Measurements from ENCODE around the gene KCTD1. TPM values are rescaled to one million over a fixed set of nuclear protein-coding genes. Genes with fewer than 3 reads are reported as not detected.

Gene KCTD1
- total RNA-seq, 1 donor from 2014 or later, result 18.8 TPM

- H3K27ac Mint-ChIP-seq (ENCODE audit: unreplicated experiment), result no peak overlapping the region
- H3K27me3 Mint-ChIP-seq (ENCODE audit: unreplicated experiment), result peaks cover 28% of the 10 kb centered on the region
Observed at GRCh38 chr18:26549263-26550094, 1.1 kb upstream of the KCTD1 start.

DNA sequence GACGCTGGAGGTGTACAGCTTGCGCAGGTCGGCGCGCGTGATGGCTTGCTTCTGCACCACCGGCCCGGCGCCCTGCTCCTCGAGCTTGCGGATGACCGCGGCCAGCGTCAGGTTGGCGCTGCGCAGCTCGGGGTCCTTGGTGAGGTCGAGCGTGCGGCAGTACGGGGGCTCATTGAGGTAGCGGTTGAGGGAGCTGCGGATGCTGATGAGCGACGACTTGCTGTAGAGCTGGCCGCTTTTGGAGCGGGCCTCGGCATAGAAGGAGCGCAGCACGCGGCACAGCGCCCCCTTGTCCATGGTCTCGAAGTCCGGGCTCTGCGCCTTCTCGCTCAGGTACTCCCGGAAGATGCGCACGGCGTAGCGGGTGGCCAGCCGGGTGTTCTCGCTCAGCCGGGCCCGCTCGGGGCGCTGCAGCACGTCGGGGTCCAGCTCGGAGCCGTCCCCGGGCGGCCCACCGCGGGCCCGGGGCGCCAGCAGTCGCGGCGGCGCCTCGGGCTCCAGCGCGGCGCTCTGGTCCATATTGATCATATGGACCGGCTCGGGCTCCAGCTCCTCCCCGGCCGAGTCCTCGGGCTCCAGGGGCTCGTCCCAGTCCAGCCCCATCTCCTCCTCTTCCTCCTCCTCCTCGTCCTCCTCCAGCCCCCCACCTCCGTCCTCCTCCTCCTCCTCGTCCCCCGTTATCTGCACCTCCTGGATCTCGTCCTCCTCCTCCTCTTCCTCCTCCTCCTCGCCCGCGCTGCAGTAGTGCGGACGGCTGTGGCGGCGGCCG is 523 bp downstream of the KCTD1 start:
- peaks cover 9% of the 10 kb centered on the region for H3K4me1 Mint-ChIP-seq (ENCODE audit: low read depth, unreplicated experiment)
- peaks cover 16% of the 10 kb centered on the region for H3K9me3 Mint-ChIP-seq (ENCODE audit: unreplicated experiment)
- H3K27me3 Mint-ChIP-seq (ENCODE audit: unreplicated experiment), result peaks cover 23% of the 10 kb centered on the region
- DNase-seq, result peak; percentile 85
- H3K36me3 Mint-ChIP-seq (ENCODE audit: unreplicated experiment), result no peaks in the 10 kb centered on the region
- TF ChIP-seq CTCF (IDR thresholded peaks at IDR 0.05; ENCODE audit: partially characterized antibody, unreplicated experiment), result peak; percentile 29
- H3K27ac Mint-ChIP-seq (ENCODE audit: unreplicated experiment), result peak overlapping the region; percentile 76
- H3K4me3 Mint-ChIP-seq (ENCODE audit: unreplicated experiment), result peak overlapping the region; percentile 94

More at GRCh38 chr18:26549263-26550094, 1.1 kb upstream of the KCTD1 start:
- Mint-ChIP-seq H3K4me3 (ENCODE audit: unreplicated experiment) (peak overlapping the region; percentile 85), H3K4me1 (ENCODE audit: low read depth, unreplicated experiment) (peaks cover 7% of the 10 kb centered on the region), H3K9me3 (ENCODE audit: unreplicated experiment) (peaks cover 16% of the 10 kb centered on the region), H3K36me3 (ENCODE audit: unreplicated experiment) (no peaks in the 10 kb centered on the region)
- no peak for TF ChIP-seq CTCF (IDR thresholded peaks at IDR 0.05; ENCODE audit: partially characterized antibody, unreplicated experiment)
- peak; percentile 46 for DNase-seq

DNA sequence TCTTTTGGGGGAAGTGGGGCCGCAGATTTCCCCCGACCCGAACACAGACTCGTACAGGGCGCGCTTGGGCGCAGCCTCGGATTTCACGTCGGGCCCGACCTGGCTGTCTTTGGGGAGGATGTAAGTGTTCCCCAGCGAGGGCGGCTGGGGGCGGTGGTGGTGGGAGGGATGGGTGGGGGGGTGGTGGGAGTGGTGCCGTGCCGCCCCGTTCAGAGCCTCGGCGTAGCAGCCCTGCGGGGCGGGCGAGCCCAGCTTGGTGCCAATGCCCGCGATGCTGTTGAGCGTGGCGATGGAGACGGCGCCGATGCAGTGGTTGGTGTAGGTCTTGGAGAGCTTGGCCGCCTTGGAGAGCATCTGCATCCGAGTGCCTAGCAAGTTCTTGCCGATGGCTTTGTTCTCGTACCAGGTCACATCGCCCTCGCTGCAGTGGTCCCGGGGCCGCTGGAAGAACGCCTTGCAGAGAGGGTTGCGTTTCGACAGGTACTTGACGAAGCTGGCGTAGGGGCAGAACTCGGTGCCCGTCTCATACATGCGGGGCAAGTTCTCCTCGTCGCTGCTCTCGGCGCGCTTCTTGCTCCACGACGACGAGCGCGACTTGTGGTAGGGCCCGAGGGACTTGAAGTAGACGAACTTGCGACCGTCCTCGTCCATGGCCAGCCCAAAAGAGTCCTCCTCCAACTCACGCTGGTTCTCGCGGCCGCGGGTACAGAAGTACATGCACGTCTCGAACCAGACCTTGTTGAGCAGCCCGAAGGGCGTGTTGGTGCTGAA is 1.3 kb downstream of the KCTD1 start:
- DNase-seq, result peak; percentile 35
- H3K9me3 Mint-ChIP-seq (ENCODE audit: unreplicated experiment), result peaks cover 16% of the 10 kb centered on the region
- peaks cover 21% of the 10 kb centered on the region for H3K27me3 Mint-ChIP-seq (ENCODE audit: unreplicated experiment)
- TF ChIP-seq CTCF (IDR thresholded peaks at IDR 0.05; ENCODE audit: partially characterized antibody, unreplicated experiment), result no peak
- peak overlapping the region; percentile 64 for H3K27ac Mint-ChIP-seq (ENCODE audit: unreplicated experiment)
- no peaks in the 10 kb centered on the region for H3K36me3 Mint-ChIP-seq (ENCODE audit: unreplicated experiment)
- H3K4me1 Mint-ChIP-seq (ENCODE audit: low read depth, unreplicated experiment), result peaks cover 9% of the 10 kb centered on the region
- peak overlapping the region; percentile 94 for H3K4me3 Mint-ChIP-seq (ENCODE audit: unreplicated experiment)

DNA sequence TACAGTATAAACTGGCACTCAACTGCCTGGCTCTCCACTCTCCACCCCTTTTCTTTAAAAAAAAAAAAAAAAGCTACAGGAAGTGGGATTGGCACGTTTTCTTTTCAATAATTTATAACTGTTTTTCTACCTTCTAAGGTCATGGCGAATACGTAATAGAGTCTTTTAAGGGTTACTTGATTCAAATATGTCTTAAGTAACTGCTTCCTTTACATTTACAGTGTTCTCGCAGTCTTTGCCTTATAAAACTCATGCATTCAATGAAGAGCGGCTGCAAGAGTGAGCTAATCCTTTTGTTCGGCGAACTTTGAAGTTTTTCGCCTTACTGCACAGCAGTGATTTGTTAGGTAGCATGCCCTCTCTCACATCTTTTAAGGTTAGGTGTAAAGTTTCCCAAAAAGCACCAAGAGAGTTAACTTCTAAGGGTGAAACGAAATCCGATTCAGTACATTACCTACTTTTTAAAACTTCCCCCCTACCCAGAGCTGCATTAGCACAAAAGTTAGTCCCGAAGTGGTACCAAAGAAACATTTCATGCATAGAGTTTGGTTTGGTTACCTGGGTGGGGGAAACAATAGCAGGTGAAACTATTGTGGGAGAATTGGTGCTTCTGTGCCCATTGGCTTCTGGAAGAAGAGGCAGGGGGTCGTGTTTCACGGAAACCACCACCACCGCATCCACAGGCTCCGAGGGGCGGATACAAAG is 2.0 kb downstream of the KCTD1 start:
- Mint-ChIP-seq H3K27ac (ENCODE audit: unreplicated experiment) (peak overlapping the region; percentile 64), H3K27me3 (ENCODE audit: unreplicated experiment) (peaks cover 14% of the 10 kb centered on the region), H3K9me3 (ENCODE audit: unreplicated experiment) (peaks cover 12% of the 10 kb centered on the region), H3K4me3 (ENCODE audit: unreplicated experiment) (peak overlapping the region; percentile 86), H3K4me1 (ENCODE audit: low read depth, unreplicated experiment) (peaks cover 9% of the 10 kb centered on the region), H3K36me3 (ENCODE audit: unreplicated experiment) (no peaks in the 10 kb centered on the region)
- TF ChIP-seq CTCF (IDR thresholded peaks at IDR 0.05; ENCODE audit: partially characterized antibody, unreplicated experiment), result no peak
- DNase-seq, result no peak

All from glutamatergic neuron (in vitro differentiated cells).